Panc1 (cell line): ENCODE data around the gene TANGO2.

Source experiments
- TF ChIP-seq, protein P1 (sequence below), 2 experiments: IDR thresholded peaks; 2 replicates each; pipeline ENCODE4 v1.6.1; 2011 to 2012; ENCODE audit warnings: low read depth in 2 of 2, control low read depth in 1 of 2, low read length in 1 of 2, mild to moderate bottlenecking in 1 of 2, moderate library complexity in 1 of 2; ENCODE audit not compliant: insufficient read depth in 1 of 2
- TF ChIP-seq, protein P2 (sequence below): fragments of 450-650 bp; IDR thresholded peaks from 2 replicates; pipeline ENCODE4 v1.5.1; 2017; ENCODE audit warnings: mild to moderate bottlenecking

DNA sequence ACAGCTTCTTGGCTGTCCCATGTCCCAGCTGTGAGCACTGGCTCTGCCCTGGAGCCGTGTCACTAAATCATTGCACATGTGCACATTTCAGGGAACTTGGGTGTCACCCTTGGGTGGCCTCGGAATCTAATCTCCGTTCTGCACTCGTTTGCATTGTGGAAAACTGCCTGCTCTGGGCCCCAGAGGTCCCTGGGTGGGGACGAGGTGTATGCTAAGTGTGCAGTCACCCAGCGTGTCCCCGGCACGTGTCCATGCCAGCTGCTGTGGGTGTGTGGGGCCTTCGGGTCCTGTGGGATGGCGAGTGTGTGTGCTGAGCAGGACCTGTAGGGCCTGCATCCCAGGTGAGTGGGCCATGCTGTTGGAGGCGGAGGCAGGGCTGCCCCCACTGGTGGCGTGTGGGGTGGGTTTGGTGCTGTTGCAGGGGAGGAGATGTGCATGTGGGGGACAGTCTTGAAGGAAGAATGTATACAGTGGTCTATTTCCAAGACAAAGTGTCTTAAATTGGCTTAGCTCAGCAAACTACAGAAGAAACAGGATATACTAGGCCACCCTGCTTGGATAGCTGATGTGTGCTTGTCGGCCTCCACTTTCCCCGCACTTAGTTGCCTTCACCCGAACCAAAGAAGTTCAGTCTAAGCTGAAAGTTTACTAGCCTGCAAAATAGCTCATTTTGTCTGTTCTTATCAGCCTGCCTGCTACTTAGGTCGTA is 14.6 kb downstream of the TANGO2 start:
- TF ChIP-seq, protein P1, sequence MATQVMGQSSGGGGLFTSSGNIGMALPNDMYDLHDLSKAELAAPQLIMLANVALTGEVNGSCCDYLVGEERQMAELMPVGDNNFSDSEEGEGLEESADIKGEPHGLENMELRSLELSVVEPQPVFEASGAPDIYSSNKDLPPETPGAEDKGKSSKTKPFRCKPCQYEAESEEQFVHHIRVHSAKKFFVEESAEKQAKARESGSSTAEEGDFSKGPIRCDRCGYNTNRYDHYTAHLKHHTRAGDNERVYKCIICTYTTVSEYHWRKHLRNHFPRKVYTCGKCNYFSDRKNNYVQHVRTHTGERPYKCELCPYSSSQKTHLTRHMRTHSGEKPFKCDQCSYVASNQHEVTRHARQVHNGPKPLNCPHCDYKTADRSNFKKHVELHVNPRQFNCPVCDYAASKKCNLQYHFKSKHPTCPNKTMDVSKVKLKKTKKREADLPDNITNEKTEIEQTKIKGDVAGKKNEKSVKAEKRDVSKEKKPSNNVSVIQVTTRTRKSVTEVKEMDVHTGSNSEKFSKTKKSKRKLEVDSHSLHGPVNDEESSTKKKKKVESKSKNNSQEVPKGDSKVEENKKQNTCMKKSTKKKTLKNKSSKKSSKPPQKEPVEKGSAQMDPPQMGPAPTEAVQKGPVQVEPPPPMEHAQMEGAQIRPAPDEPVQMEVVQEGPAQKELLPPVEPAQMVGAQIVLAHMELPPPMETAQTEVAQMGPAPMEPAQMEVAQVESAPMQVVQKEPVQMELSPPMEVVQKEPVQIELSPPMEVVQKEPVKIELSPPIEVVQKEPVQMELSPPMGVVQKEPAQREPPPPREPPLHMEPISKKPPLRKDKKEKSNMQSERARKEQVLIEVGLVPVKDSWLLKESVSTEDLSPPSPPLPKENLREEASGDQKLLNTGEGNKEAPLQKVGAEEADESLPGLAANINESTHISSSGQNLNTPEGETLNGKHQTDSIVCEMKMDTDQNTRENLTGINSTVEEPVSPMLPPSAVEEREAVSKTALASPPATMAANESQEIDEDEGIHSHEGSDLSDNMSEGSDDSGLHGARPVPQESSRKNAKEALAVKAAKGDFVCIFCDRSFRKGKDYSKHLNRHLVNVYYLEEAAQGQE (IDR thresholded peaks at IDR 0.05; ENCODE audit: insufficient read depth in 1 of 2, low read depth in 2 of 2, low read length in 1 of 2) = no peak
- TF ChIP-seq, protein P2, sequence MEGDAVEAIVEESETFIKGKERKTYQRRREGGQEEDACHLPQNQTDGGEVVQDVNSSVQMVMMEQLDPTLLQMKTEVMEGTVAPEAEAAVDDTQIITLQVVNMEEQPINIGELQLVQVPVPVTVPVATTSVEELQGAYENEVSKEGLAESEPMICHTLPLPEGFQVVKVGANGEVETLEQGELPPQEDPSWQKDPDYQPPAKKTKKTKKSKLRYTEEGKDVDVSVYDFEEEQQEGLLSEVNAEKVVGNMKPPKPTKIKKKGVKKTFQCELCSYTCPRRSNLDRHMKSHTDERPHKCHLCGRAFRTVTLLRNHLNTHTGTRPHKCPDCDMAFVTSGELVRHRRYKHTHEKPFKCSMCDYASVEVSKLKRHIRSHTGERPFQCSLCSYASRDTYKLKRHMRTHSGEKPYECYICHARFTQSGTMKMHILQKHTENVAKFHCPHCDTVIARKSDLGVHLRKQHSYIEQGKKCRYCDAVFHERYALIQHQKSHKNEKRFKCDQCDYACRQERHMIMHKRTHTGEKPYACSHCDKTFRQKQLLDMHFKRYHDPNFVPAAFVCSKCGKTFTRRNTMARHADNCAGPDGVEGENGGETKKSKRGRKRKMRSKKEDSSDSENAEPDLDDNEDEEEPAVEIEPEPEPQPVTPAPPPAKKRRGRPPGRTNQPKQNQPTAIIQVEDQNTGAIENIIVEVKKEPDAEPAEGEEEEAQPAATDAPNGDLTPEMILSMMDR = no peak
